RWPE2 (cell line): ENCODE measurements around the gene C11orf87.
A peak's percentile ranks its signal among the peaks of the same experiment; 100 is the strongest.

ENCODE experiments used
- ATAC-seq: fragments of 200-7000 bp; cut with Tn5 transposase; 3 replicates; pipeline ENCODE4 v1.9.1; 2021; ENCODE audit warnings: low read depth
- DNase-seq: peaks from one replicate; pipeline ENCODE4 v3.0.0-alpha.2; 2020; ENCODE audit warnings: low spot score
- H3K27ac ChIP-seq: fragments of 450-650 bp; 2 replicates; pipeline ENCODE4 v1.5.1; 2017; ENCODE audit warnings: mild to moderate bottlenecking; ENCODE audit not compliant: poor library complexity, severe bottlenecking
- H3K27me3 ChIP-seq: fragments of 250-450 bp; sonication (Bioruptor Pico); 2 replicates; pipeline ENCODE4 v1.5.1; 2021; ENCODE audit warnings: mild to moderate bottlenecking, moderate library complexity; ENCODE audit not compliant: insufficient read depth, poor library complexity, severe bottlenecking
- H3K36me3 ChIP-seq: fragments of 250-450 bp; sonication (Bioruptor Pico); 2 replicates; pipeline ENCODE4 v1.5.1; 2020; ENCODE audit warnings: low read depth, mild to moderate bottlenecking, moderate library complexity
- H3K4me1 ChIP-seq: fragments of 250-450 bp; sonication (Bioruptor Pico); 2 replicates; pipeline ENCODE4 v1.5.1; 2021; ENCODE audit warnings: mild to moderate bottlenecking, moderate library complexity; ENCODE audit not compliant: insufficient read depth, poor library complexity, severe bottlenecking
- H3K4me3 ChIP-seq: fragments of 250-450 bp; sonication (Bioruptor Pico); 2 replicates; pipeline ENCODE4 v1.5.1; 2021; ENCODE audit warnings: mild to moderate bottlenecking, moderate library complexity; ENCODE audit not compliant: severe bottlenecking
- H3K9me3 ChIP-seq: fragments of 250-450 bp; sonication (Bioruptor Pico); 2 replicates; pipeline ENCODE4 v1.5.1; 2021; ENCODE audit warnings: mild to moderate bottlenecking, moderate library complexity; ENCODE audit not compliant: severe bottlenecking
- TF ChIP-seq, protein P1 (sequence below): fragments of 450-650 bp; IDR thresholded peaks from one replicate; pipeline ENCODE4 v1.5.1; 2017; ENCODE audit warnings: mild to moderate bottlenecking, moderate library complexity; ENCODE audit not compliant: poor library complexity, severe bottlenecking

C11orf87 gene

DNA sequence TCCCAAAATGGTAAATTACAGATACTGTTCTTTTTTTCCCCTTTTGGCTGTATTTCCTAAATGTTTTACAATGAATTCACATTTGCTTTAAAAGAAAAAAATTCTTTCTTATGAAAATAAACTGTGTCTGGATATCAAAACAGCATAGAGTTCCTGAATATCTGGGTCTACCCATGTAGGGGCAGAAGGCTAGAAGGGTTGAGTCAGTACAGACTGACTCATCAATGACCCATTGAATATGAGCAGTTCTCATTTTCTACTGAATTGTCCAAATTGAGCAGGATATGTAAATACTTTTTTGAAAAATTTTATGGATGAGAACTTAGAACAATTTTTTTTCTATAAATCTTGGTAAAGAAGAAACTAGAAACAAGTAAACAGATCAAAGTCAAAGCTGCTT, 16.3 kb upstream of the C11orf87 start:
- no peak for DNase-seq

DNA sequence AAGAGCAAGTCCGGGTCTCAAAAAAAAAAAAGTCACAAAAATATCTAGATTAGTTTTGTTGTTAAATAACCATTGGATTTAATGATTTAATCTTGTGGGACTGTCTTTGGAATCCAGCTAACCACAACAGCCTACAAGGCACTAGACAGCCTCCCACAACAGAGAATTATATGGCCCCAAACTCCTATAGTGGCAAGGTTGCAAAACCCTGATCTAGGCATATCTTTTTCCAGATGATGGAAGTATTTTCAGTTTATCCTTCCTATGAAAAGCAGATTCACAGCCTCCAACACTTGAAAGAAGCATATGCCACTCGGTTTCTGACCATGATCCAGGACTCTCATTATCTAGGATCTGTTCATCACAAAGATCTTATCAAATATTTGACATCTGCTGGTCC, 5.4 kb upstream of the C11orf87 start:
- no peak for ATAC-seq
- no peak overlapping the region for H3K27ac ChIP-seq
- H3K9me3 ChIP-seq = no peaks in the 10 kb centered on the region
- DNase-seq = no peak
- no peaks in the 10 kb centered on the region for H3K4me1 ChIP-seq
- no peak overlapping the region for H3K4me3 ChIP-seq
- H3K36me3 ChIP-seq = no peaks in the 10 kb centered on the region
- H3K27me3 ChIP-seq = peaks cover 15% of the 10 kb centered on the region
- TF ChIP-seq, protein P1, sequence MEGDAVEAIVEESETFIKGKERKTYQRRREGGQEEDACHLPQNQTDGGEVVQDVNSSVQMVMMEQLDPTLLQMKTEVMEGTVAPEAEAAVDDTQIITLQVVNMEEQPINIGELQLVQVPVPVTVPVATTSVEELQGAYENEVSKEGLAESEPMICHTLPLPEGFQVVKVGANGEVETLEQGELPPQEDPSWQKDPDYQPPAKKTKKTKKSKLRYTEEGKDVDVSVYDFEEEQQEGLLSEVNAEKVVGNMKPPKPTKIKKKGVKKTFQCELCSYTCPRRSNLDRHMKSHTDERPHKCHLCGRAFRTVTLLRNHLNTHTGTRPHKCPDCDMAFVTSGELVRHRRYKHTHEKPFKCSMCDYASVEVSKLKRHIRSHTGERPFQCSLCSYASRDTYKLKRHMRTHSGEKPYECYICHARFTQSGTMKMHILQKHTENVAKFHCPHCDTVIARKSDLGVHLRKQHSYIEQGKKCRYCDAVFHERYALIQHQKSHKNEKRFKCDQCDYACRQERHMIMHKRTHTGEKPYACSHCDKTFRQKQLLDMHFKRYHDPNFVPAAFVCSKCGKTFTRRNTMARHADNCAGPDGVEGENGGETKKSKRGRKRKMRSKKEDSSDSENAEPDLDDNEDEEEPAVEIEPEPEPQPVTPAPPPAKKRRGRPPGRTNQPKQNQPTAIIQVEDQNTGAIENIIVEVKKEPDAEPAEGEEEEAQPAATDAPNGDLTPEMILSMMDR = no peak

More for the DNA sequence above, 16.3 kb upstream of the C11orf87 start:
- Histone ChIP-seq H3K4me3 (no peak overlapping the region), H3K4me1 (no peaks in the 10 kb centered on the region), H3K9me3 (no peaks in the 10 kb centered on the region), H3K27ac (no peak overlapping the region), H3K27me3 (no peaks in the 10 kb centered on the region), H3K36me3 (no peaks in the 10 kb centered on the region)
- no peak for ATAC-seq
- TF ChIP-seq, protein P1 = no peak

DNA sequence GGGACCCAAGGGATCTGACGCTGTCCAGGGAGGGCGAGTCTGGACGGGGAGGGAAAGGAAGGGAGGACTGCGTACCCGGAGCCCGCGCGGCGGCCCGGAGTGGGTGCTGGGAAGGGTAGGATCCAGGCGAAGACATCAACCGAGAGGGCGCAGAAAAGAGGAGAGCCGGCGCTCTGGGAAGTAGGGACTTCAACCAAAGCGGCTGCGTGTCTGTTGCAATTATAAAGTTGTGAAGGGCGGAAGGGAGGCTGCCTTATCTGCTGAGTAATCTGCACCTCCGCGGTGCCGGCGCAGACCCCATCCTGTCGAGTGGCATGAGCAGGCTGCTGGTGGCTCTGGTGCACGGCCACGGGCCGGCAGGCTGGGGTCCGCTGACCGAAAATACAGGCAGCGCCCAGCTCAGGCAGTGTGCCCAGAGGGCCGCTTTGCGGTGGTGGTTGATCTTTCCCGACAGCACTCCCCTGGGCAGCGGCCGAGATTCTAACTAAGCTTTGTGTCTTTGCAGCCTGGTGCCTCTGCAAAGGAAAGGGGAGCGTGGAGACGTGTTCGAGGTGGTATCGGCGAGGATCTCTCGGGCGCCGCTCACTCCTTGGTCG, 978 bp downstream of the C11orf87 start:
- peak; percentile 42 for ATAC-seq
- Histone ChIP-seq H3K27ac (no peak overlapping the region), H3K4me1 (no peaks in the 10 kb centered on the region), H3K36me3 (no peaks in the 10 kb centered on the region), H3K4me3 (no peak overlapping the region), H3K27me3 (peaks cover 46% of the 10 kb centered on the region), H3K9me3 (no peaks in the 10 kb centered on the region)
- TF ChIP-seq, protein P1 = no peak
- no peak for DNase-seq

DNA sequence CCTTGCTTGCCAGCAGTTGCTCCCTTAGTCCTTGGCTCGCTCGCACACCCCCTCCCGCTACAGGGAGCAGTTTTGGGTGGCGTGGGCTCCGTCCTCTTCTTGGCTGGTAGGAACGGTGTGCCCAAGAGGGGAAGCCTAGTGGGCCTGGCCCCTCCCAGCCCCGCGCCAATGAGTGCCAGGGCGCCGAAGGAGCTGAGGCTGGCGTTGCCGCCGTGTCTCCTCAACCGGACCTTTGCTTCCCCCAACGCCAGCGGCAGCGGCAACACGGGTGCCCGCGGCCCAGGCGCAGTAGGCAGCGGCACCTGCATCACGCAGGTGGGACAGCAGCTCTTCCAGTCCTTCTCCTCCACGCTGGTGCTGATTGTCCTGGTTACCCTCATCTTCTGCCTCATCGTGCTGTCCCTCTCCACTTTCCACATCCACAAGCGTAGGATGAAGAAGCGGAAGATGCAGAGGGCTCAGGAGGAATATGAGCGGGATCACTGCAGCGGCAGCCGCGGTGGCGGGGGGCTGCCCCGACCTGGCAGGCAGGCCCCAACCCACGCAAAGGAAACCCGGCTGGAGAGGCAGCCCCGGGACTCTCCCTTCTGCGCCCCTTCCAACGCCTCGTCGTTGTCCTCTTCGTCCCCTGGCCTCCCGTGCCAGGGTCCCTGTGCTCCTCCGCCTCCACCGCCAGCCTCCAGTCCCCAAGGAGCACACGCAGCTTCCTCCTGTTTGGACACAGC, 1.6 kb downstream of the C11orf87 start:
- ATAC-seq (peak; percentile 15; the same call in 2 of the 3 replicates), DNase-seq (no peak)
- H3K27ac ChIP-seq = no peak overlapping the region
- no peaks in the 10 kb centered on the region for H3K36me3 ChIP-seq
- no peak overlapping the region for H3K4me3 ChIP-seq
- no peaks in the 10 kb centered on the region for H3K4me1 ChIP-seq
- H3K27me3 ChIP-seq = peaks cover 46% of the 10 kb centered on the region
- no peaks in the 10 kb centered on the region for H3K9me3 ChIP-seq
- TF ChIP-seq, protein P1 = no peak

DNA sequence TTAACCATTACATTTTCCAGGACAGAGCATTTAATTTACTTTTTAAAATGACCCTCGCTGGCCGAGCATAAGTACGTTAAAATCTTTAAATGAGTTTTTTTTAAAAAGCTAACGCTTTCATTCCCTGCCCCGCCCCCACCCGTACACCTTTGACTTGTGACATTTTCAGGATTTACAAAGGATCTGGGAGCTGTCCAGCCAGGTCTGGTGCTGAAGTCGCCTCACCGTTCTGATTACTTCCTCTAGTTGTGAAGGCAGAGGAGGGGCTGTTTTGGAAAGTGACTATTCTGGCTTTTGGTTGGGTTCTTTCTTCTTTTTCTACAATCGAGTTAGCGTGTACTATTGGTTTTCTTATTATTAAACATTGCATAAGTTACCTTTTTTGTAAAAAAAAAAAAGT, 2.9 kb downstream of the C11orf87 start:
- DNase-seq (no peak), ATAC-seq (no peak)
- Histone ChIP-seq H3K9me3 (no peaks in the 10 kb centered on the region), H3K4me1 (no peaks in the 10 kb centered on the region), H3K27ac (no peak overlapping the region), H3K4me3 (no peak overlapping the region), H3K27me3 (peaks cover 44% of the 10 kb centered on the region), H3K36me3 (no peaks in the 10 kb centered on the region)
- TF ChIP-seq, protein P1 = no peak
